ENCODE data around the gene DAZAP2. TPM values are rescaled to one million over a fixed set of nuclear protein-coding genes. Genes with fewer than 3 reads are reported as not detected.
"Not testable (repeated sequence)": the region's sequence is repeated elsewhere in the genome, so short reads cannot be mapped to it uniquely, and the experiment has no call there.

Gene DAZAP2
- polyA plus RNA-seq, 1 donor (not counting 4 experiments of a cell fraction or from before 2014, with no cell fraction given): 199 TPM

DNA sequence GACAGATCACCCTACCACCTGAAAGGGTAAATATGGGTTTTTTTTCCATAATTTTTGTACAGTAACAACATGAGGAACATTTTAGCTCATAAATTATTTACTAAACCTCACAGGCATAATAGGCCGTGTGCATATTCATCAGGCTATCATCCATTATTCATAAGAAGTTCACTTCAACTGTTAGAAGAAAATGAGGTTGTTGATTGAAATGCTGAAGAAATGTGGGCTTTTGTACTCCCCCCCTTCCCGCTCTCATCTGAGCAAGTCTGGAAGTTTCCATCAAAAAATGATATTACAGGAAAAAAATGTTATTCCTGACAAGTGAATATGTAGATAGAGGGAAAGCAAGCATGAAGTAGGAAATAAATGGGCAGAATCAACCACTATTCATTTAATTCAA is 12.9 kb upstream of the DAZAP2 start:
- H3K9me1 ChIP-seq (ENCODE audit: control insufficient read depth, extremely low read depth, insufficient read depth, low read length): no peaks in the 10 kb centered on the region

GRCh38 chr12:51227112-51227511 is 11.5 kb upstream of the DAZAP2 start:
- H4K20me1 ChIP-seq (ENCODE audit: control insufficient read depth, extremely low read depth, insufficient read depth, low read length); H3K9me1 ChIP-seq (ENCODE audit: control insufficient read depth, extremely low read depth, insufficient read depth, low read length); H3K36me3 ChIP-seq (ENCODE audit: control insufficient read depth in 2 of 2, extremely low read depth in 1 of 2, insufficient read depth in 2 of 2, low read length in 2 of 2); dilution Hi-C loops (cut with MboI; ENCODE audit: extremely low pct_ligation_motif_present, low sequenced_read_pairs); FAIRE-seq; H3K9ac ChIP-seq (ENCODE audit: control insufficient read depth, extremely low read depth, insufficient read depth, low read length); H3K27me3 ChIP-seq (ENCODE audit: control insufficient read depth, extremely low read depth, insufficient read depth, low read length); H3K4me3 ChIP-seq (ENCODE audit: control insufficient read depth in 2 of 3, extremely low read depth in 1 of 3, insufficient read depth in 2 of 3, low read depth in 1 of 3, low read length in 3 of 3); H2AFZ ChIP-seq (ENCODE audit: control insufficient read depth, low read length); H3K4me2 ChIP-seq (ENCODE audit: control insufficient read depth, extremely low read depth, insufficient read depth, low read depth, low read length); DNase-seq (ENCODE audit: low read depth, low spot score); H3K79me2 ChIP-seq (ENCODE audit: control insufficient read depth, insufficient read depth, low read length); H3K9me3 ChIP-seq (ENCODE audit: control insufficient read depth, low read depth, low read length); H3K4me1 ChIP-seq (ENCODE audit: control insufficient read depth, extremely low read depth, insufficient read depth, low read length); H3K27ac ChIP-seq (ENCODE audit: control insufficient read depth, insufficient read depth, low read length): not testable (repeated sequence)

More for the DNA sequence above, 12.9 kb upstream of the DAZAP2 start:
- DNase-seq (ENCODE audit: low read depth, low spot score): no peak
- FAIRE-seq: no peak
- no peak overlapping the region for H3K9ac ChIP-seq (ENCODE audit: control insufficient read depth, extremely low read depth, insufficient read depth, low read length)
- no peaks in the 10 kb centered on the region for H3K4me1 ChIP-seq (ENCODE audit: control insufficient read depth, extremely low read depth, insufficient read depth, low read length)
- H3K4me2 ChIP-seq (ENCODE audit: control insufficient read depth, extremely low read depth, insufficient read depth, low read depth, low read length): no peak overlapping the region
- TF ChIP-seq EZH2 (IDR thresholded peaks at IDR 0.05; ENCODE audit: low read length): no peak
- TF ChIP-seq, protein P1, sequence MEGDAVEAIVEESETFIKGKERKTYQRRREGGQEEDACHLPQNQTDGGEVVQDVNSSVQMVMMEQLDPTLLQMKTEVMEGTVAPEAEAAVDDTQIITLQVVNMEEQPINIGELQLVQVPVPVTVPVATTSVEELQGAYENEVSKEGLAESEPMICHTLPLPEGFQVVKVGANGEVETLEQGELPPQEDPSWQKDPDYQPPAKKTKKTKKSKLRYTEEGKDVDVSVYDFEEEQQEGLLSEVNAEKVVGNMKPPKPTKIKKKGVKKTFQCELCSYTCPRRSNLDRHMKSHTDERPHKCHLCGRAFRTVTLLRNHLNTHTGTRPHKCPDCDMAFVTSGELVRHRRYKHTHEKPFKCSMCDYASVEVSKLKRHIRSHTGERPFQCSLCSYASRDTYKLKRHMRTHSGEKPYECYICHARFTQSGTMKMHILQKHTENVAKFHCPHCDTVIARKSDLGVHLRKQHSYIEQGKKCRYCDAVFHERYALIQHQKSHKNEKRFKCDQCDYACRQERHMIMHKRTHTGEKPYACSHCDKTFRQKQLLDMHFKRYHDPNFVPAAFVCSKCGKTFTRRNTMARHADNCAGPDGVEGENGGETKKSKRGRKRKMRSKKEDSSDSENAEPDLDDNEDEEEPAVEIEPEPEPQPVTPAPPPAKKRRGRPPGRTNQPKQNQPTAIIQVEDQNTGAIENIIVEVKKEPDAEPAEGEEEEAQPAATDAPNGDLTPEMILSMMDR (optimal IDR thresholded peaks at IDR 0.05 in 1 of 3, IDR thresholded peaks at IDR 0.05 in 1 of 3, conservative IDR thresholded peaks at IDR 0.05 in 1 of 3; ENCODE audit: extremely low read depth in 1 of 3, insufficient read depth in 2 of 3, low read length in 3 of 3): no peak
- H4K20me1 ChIP-seq (ENCODE audit: control insufficient read depth, extremely low read depth, insufficient read depth, low read length): no peaks in the 10 kb centered on the region
- H3K79me2 ChIP-seq (ENCODE audit: control insufficient read depth, insufficient read depth, low read length): no peaks in the 10 kb centered on the region
- H3K27me3 ChIP-seq (ENCODE audit: control insufficient read depth, extremely low read depth, insufficient read depth, low read length): no peaks in the 10 kb centered on the region
- dilution Hi-C loops (cut with MboI; ENCODE audit: extremely low pct_ligation_motif_present, low sequenced_read_pairs): no loop called here
- no peak overlapping the region for H3K4me3 ChIP-seq (ENCODE audit: control insufficient read depth in 2 of 3, extremely low read depth in 1 of 3, insufficient read depth in 2 of 3, low read depth in 1 of 3, low read length in 3 of 3)
- no peak overlapping the region for H2AFZ ChIP-seq (ENCODE audit: control insufficient read depth, low read length)
- H3K9me3 ChIP-seq (ENCODE audit: control insufficient read depth, low read depth, low read length): no peaks in the 10 kb centered on the region
- H3K36me3 ChIP-seq (ENCODE audit: control insufficient read depth in 2 of 2, extremely low read depth in 1 of 2, insufficient read depth in 2 of 2, low read length in 2 of 2): no peaks in the 10 kb centered on the region
- no peak overlapping the region for H3K27ac ChIP-seq (ENCODE audit: control insufficient read depth, insufficient read depth, low read length)

DNA sequence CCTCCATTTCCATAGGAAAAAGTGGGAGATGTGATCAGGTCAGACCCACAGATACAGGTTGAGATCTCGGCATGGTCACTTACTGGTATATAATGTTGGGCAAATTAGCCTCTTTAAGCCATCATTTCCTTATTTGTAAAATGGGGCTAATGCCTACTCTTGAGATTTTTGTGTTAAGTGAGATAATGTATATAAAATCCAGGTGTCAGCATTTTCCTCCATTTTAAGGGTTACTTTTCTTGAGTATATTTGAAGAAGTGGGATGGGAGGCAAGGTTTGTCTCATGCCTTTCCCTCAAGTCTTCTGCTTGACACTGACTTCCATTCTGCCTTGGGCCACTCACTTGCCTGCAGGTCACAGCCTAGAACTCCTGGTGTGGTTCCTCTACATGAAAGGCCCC is 10.7 kb upstream of the DAZAP2 start:
- Histone ChIP-seq H4K20me1 (ENCODE audit: control insufficient read depth, extremely low read depth, insufficient read depth, low read length) (no peaks in the 10 kb centered on the region), H3K27ac (ENCODE audit: control insufficient read depth, insufficient read depth, low read length) (no peak overlapping the region), H3K4me2 (ENCODE audit: control insufficient read depth, extremely low read depth, insufficient read depth, low read depth, low read length) (no peak overlapping the region), H3K4me1 (ENCODE audit: control insufficient read depth, extremely low read depth, insufficient read depth, low read length) (no peaks in the 10 kb centered on the region), H3K9me3 (ENCODE audit: control insufficient read depth, low read depth, low read length) (no peaks in the 10 kb centered on the region), H3K79me2 (ENCODE audit: control insufficient read depth, insufficient read depth, low read length) (no peaks in the 10 kb centered on the region), H3K9me1 (ENCODE audit: control insufficient read depth, extremely low read depth, insufficient read depth, low read length) (no peaks in the 10 kb centered on the region), H3K27me3 (ENCODE audit: control insufficient read depth, extremely low read depth, insufficient read depth, low read length) (no peaks in the 10 kb centered on the region), H3K4me3 (ENCODE audit: control insufficient read depth in 2 of 3, extremely low read depth in 1 of 3, insufficient read depth in 2 of 3, low read depth in 1 of 3, low read length in 3 of 3) (no peak overlapping the region), H3K36me3 (ENCODE audit: control insufficient read depth in 2 of 2, extremely low read depth in 1 of 2, insufficient read depth in 2 of 2, low read length in 2 of 2) (no peaks in the 10 kb centered on the region), H3K9ac (ENCODE audit: control insufficient read depth, extremely low read depth, insufficient read depth, low read length) (no peak overlapping the region), H2AFZ (ENCODE audit: control insufficient read depth, low read length) (no peak overlapping the region)
- TF ChIP-seq, protein P1 (optimal IDR thresholded peaks at IDR 0.05 in 1 of 3, IDR thresholded peaks at IDR 0.05 in 1 of 3, conservative IDR thresholded peaks at IDR 0.05 in 1 of 3; ENCODE audit: extremely low read depth in 1 of 3, insufficient read depth in 2 of 3, low read length in 3 of 3): no peak
- no peak for TF ChIP-seq EZH2 (IDR thresholded peaks at IDR 0.05; ENCODE audit: low read length)
- dilution Hi-C loops (cut with MboI; ENCODE audit: extremely low pct_ligation_motif_present, low sequenced_read_pairs): no loop called here
- FAIRE-seq (no peak), DNase-seq (ENCODE audit: low read depth, low spot score) (no peak)

All from keratinocyte (primary cell).